HepG2 (cell line): ENCODE results near the gene TXNRD2. TPM values are rescaled to one million over a fixed set of nuclear protein-coding genes. Genes with fewer than 3 reads are reported as not detected.

ENCODE experiments used
- CHCHD3 ChIP-seq: sonication (generic); formaldehyde crosslinking; IDR thresholded peaks from 2 replicates; pipeline ENCODE4 v1.8.0; 2022; ENCODE audit warnings: mild to moderate bottlenecking, missing genetic modification reagents, moderate library complexity
- ETV5 ChIP-seq: IDR thresholded peaks from 2 replicates; pipeline ENCODE4 v1.6.1; 2018; ENCODE audit warnings: missing biosample characterization, missing genetic modification reagents, inconsistent platforms, borderline replicate concordance
- HNRNPUL1 ChIP-seq: fragments of 200-400 bp; formaldehyde crosslinking; IDR thresholded peaks from 2 replicates; pipeline ENCODE4 v1.6.1; 2017; ENCODE audit warnings: low read depth, mild to moderate bottlenecking, low read length, moderate library complexity
- KDM4B ChIP-seq: sonication (generic); formaldehyde crosslinking; IDR thresholded peaks from 2 replicates; pipeline ENCODE4 v1.4.0; 2020; ENCODE audit warnings: missing genetic modification reagents
- MTF1 ChIP-seq: sonication (generic); formaldehyde crosslinking; IDR thresholded peaks from 2 replicates; pipeline ENCODE4 v1.5.0; 2020; ENCODE audit warnings: missing genetic modification reagents
- NR2F1 ChIP-seq, 2 experiments: fragments of 450-650 bp in 1 of 2; formaldehyde crosslinking in 1 of 2; IDR thresholded peaks; 2 replicates each; pipeline versions ENCODE4 v1.5.0 to v1.6.1; 2016 to 2020; ENCODE audit warnings: mild to moderate bottlenecking in 1 of 2, missing compliant biosample characterization in 1 of 2, missing genetic modification reagents in 1 of 2, moderate library complexity in 1 of 2
- NR2F2 ChIP-seq: IDR thresholded peaks from 2 replicates; pipeline ENCODE4 v1.6.1; 2012; ENCODE audit warnings: low read depth, inconsistent platforms, borderline replicate concordance
- ONECUT2 ChIP-seq: sonication (generic); formaldehyde crosslinking; IDR thresholded peaks from 2 replicates; pipeline ENCODE4 v1.4.0; 2020; ENCODE audit warnings: missing genetic modification reagents
- RFX1 ChIP-seq: fragments of 450-650 bp; IDR thresholded peaks from 2 replicates; pipeline ENCODE4 v1.6.1; 2017
- SMAD9 ChIP-seq: sonication (generic); formaldehyde crosslinking; IDR thresholded peaks from 2 replicates; pipeline ENCODE4 v1.5.1; 2020; ENCODE audit warnings: mild to moderate bottlenecking, missing genetic modification reagents
- SMARCE1 ChIP-seq: fragments of 450-650 bp; IDR thresholded peaks from 2 replicates; pipeline ENCODE4 v1.6.1; 2017; ENCODE audit warnings: borderline replicate concordance
- TCF7L2 ChIP-seq: IDR thresholded peaks from 2 replicates; pipeline ENCODE4 v1.6.1; 2011; ENCODE audit warnings: mild to moderate bottlenecking, low read depth, low read length, moderate library complexity
- TOE1 ChIP-seq: sonication (generic); formaldehyde crosslinking; IDR thresholded peaks from 2 replicates; pipeline ENCODE4 v1.4.0; 2020; ENCODE audit warnings: mild to moderate bottlenecking, missing genetic modification reagents
- ZNF101 ChIP-seq: sonication (generic); formaldehyde crosslinking; IDR thresholded peaks from 2 replicates; pipeline ENCODE4 v1.4.0; 2020; ENCODE audit warnings: mild to moderate bottlenecking, low read depth, missing genetic modification reagents, borderline replicate concordance
- ZNF143 ChIP-seq: sonication (generic); formaldehyde crosslinking; IDR thresholded peaks from 2 replicates; pipeline ENCODE4 v1.4.0; 2020; ENCODE audit warnings: missing genetic modification reagents
- ZNF367 ChIP-seq: sonication (generic); formaldehyde crosslinking; IDR thresholded peaks from 2 replicates; pipeline ENCODE4 v1.4.0; 2020; ENCODE audit warnings: missing genetic modification reagents, borderline replicate concordance
- ZNF430 ChIP-seq: sonication (generic); formaldehyde crosslinking; IDR thresholded peaks from 2 replicates; pipeline ENCODE4 v1.9.0; 2021; ENCODE audit warnings: mild to moderate bottlenecking, missing genetic modification reagents
- ZNF607 ChIP-seq: sonication (generic); formaldehyde crosslinking; IDR thresholded peaks from 2 replicates; pipeline ENCODE4 v1.5.1; 2020; ENCODE audit warnings: missing genetic modification reagents, mild to moderate bottlenecking, borderline replicate concordance
- ZNF616 ChIP-seq: sonication (generic); formaldehyde crosslinking; IDR thresholded peaks from 2 replicates; pipeline ENCODE4 v1.5.0; 2020; ENCODE audit warnings: low read depth, mild to moderate bottlenecking, missing genetic modification reagents
- ZNF749 ChIP-seq: sonication (generic); formaldehyde crosslinking; IDR thresholded peaks from 2 replicates; pipeline ENCODE4 v1.8.0; 2022; ENCODE audit warnings: mild to moderate bottlenecking, missing genetic modification reagents, moderate library complexity, borderline replicate concordance
- polyA plus RNA-seq, 8 experiments: library from polyadenylated mRNA; depleted of rRNA in 3 of 8; stranded (reverse) in 7 of 8; unstranded in 1 of 8; fragments of >200 nt; fragmentation: Illumina TruSeq in 4 of 8; extraction: Trizol in 4 of 8; gene quantifications; 2 replicates each; pipeline versions ENCODE4 v1.2.1 to v1.2.3, GENCODE V29; 2011 to 2016; ENCODE audit warnings: low read depth in 4 of 8, missing spikeins in 1 of 8, mixed read lengths in 1 of 8; ENCODE audit not compliant: insufficient read depth in 1 of 8
- total RNA-seq, 5 experiments: library from RNA; depleted of rRNA; stranded (reverse); fragments of >200 nt; fragmentation: Illumina TruSeq; extraction: Trizol; gene quantifications; 2 replicates each; pipeline ENCODE4 v1.2.3, GENCODE V29; 2016; ENCODE audit warnings: low read depth in 1 of 5
- TF ChIP-seq, protein P1 (sequence below): sonication (generic); formaldehyde crosslinking; IDR thresholded peaks from 2 replicates; pipeline ENCODE4 v1.4.0; 2020; ENCODE audit warnings: missing genetic modification reagents
- TF ChIP-seq, protein P2 (sequence below): sonication (generic); formaldehyde crosslinking; IDR thresholded peaks from 2 replicates; pipeline ENCODE4 v1.4.0; 2020; ENCODE audit warnings: mild to moderate bottlenecking, missing genetic modification reagents

TXNRD2 gene
- total and polyA plus RNA-seq, 2 of the 13 experiments (the other 11 are each of a cell fraction or from before 2014, with no cell fraction given) = 17.5 to 18.6 TPM

DNA sequence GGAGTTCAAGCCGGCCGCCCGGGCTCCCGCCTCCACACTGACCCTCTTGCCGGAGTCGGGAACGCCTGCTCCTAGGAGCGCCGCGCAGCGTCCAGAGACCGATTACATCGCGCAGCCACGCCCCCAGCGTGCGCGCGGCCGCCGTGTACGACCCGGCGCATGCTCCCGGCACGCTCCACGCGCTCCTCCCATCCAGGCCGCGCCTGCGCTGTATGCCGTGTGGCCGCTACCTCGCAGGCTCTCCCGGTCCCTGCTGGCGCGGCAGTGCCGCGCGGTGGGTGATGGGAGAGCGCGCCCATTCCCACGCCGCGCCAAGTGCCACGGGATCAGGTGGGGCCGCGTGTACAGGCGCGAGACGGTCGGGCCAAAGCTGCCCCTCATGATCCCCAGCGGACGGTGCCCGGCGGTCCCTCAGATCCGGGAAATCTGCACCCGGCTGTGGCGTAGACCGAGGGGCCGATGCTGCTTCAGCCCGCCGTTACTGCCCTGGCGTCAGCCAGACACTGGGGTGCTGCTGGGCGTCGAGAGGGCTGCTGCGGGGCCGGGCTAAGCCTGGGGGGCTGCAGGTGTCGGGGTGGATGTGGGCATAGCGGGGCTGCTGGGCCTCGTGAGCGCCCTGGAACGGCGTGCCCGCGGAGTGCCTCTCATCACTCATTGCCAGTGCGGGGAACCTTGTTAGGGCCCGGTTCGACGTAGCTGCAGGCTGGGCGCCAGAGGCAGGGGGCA, 86.7 kb downstream of the TXNRD2 start, which contains the start of the genes GNB1L and RTL10 (continued):
- TF ChIP-seq TCF7L2 = no peak
- TF ChIP-seq TOE1 (CRISPR knock-in tag) = no peak
- TF ChIP-seq ZNF367 (CRISPR knock-in tag) = peak; percentile 86
- peak; percentile 94; the same call in 1 of the 2 replicates for TF ChIP-seq CHCHD3
- TF ChIP-seq KDM4B (CRISPR knock-in tag) = 0 out of 2 replicates have a peak, but pooled peaks have one; percentile 11
- peak; percentile 60; the same call in 1 of the 2 replicates for TF ChIP-seq MTF1
- TF ChIP-seq ZNF101 (CRISPR knock-in tag) = peak; percentile 96; the same call in 1 of the 2 replicates
- TF ChIP-seq SMAD9 = 0 out of 2 replicates have a peak, but pooled peaks have one; percentile 11
- TF ChIP-seq ETV5 (CRISPR knock-in tag) = peak; percentile 39; the same call in 1 of the 2 replicates
- TF ChIP-seq SMARCE1 = no peak
- no peak for TF ChIP-seq ONECUT2 (CRISPR knock-in tag)
- TF ChIP-seq HNRNPUL1 = 0 out of 2 replicates have a peak, but pooled peaks have one; percentile 7
- peak; percentile 97 for TF ChIP-seq ZNF607 (CRISPR knock-in tag)
- TF ChIP-seq ZNF749 (CRISPR knock-in tag) = peak; percentile 66; the same call in 1 of the 2 replicates
- TF ChIP-seq, protein P1, sequence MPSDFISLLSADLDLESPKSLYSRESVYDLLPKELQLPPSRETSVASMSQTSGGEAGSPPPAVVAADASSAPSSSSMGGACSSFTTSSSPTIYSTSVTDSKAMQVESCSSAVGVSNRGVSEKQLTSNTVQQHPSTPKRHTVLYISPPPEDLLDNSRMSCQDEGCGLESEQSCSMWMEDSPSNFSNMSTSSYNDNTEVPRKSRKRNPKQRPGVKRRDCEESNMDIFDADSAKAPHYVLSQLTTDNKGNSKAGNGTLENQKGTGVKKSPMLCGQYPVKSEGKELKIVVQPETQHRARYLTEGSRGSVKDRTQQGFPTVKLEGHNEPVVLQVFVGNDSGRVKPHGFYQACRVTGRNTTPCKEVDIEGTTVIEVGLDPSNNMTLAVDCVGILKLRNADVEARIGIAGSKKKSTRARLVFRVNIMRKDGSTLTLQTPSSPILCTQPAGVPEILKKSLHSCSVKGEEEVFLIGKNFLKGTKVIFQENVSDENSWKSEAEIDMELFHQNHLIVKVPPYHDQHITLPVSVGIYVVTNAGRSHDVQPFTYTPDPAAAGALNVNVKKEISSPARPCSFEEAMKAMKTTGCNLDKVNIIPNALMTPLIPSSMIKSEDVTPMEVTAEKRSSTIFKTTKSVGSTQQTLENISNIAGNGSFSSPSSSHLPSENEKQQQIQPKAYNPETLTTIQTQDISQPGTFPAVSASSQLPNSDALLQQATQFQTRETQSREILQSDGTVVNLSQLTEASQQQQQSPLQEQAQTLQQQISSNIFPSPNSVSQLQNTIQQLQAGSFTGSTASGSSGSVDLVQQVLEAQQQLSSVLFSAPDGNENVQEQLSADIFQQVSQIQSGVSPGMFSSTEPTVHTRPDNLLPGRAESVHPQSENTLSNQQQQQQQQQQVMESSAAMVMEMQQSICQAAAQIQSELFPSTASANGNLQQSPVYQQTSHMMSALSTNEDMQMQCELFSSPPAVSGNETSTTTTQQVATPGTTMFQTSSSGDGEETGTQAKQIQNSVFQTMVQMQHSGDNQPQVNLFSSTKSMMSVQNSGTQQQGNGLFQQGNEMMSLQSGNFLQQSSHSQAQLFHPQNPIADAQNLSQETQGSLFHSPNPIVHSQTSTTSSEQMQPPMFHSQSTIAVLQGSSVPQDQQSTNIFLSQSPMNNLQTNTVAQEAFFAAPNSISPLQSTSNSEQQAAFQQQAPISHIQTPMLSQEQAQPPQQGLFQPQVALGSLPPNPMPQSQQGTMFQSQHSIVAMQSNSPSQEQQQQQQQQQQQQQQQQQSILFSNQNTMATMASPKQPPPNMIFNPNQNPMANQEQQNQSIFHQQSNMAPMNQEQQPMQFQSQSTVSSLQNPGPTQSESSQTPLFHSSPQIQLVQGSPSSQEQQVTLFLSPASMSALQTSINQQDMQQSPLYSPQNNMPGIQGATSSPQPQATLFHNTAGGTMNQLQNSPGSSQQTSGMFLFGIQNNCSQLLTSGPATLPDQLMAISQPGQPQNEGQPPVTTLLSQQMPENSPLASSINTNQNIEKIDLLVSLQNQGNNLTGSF = no peak; the same call in 1 of the 2 replicates
- TF ChIP-seq ZNF616 (CRISPR knock-in tag) = peak; percentile 96
- TF ChIP-seq, protein P2, sequence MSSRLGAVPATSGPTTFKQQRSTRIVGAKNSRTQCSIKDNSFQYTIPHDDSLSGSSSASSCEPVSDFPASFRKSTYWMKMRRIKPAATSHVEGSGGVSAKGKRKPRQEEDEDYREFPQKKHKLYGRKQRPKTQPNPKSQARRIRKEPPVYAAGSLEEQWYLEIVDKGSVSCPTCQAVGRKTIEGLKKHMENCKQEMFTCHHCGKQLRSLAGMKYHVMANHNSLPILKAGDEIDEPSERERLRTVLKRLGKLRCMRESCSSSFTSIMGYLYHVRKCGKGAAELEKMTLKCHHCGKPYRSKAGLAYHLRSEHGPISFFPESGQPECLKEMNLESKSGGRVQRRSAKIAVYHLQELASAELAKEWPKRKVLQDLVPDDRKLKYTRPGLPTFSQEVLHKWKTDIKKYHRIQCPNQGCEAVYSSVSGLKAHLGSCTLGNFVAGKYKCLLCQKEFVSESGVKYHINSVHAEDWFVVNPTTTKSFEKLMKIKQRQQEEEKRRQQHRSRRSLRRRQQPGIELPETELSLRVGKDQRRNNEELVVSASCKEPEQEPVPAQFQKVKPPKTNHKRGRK = peak; percentile 87; the same call in 1 of the 2 replicates
- TF ChIP-seq NR2F2 = no peak; the same call in 1 of the 2 replicates
- no peak for TF ChIP-seq NR2F1 (CRISPR knock-in tag; IDR thresholded peaks at IDR 0.05)
- peak; percentile 75; the same call in 1 of the 2 replicates for TF ChIP-seq ZNF430 (CRISPR knock-in tag)
- TF ChIP-seq RFX1 = no peak
- TF ChIP-seq ZNF143 (CRISPR knock-in tag) = peak; percentile 89
